SIG-M5 treated with dmso at 0.1 percent for 504 hours (cell line): ENCODE data around the gene PDE2A.

Experiments
- DNase-seq: peaks from one replicate; lab custom pipeline; 2025; ENCODE audit not compliant: unreplicated experiment; lab: John Stamatoyannopoulos, UW

The PDE2A gene

GRCh38 chr11:72704783-72705265 lies 30.6 kb upstream of the PDE2A start:
- no peak for DNase-seq

GRCh38 chr11:72704028-72704782 lies 30.0 kb upstream of the PDE2A start:
- no peak for DNase-seq

GRCh38 chr11:72703267-72704008 lies 29.2 kb upstream of the PDE2A start:
- DNase-seq: no peak

- DNase-seq: no peak
These were observed 28.5 kb upstream of the PDE2A start for GRCh38 chr11:72702577-72703241.

- no peak for DNase-seq
These were observed 27.9 kb upstream of the PDE2A start for GRCh38 chr11:72702096-72702495.

GRCh38 chr11:72701466-72701865 lies 27.2 kb upstream of the PDE2A start:
- no peak for DNase-seq

- no peak for DNase-seq
These were observed 25.9 kb upstream of the PDE2A start for GRCh38 chr11:72700146-72700545.

GRCh38 chr11:72697814-72698213 lies 23.6 kb upstream of the PDE2A start:
- DNase-seq: no peak

- DNase-seq: no peak
These were observed 22.9 kb upstream of the PDE2A start for GRCh38 chr11:72696866-72697700.

- no peak for DNase-seq
These were observed 21.1 kb upstream of the PDE2A start for GRCh38 chr11:72695354-72695753.

GRCh38 chr11:72693271-72693968 lies 19.2 kb upstream of the PDE2A start:
- no peak for DNase-seq

GRCh38 chr11:72692498-72693237 lies 18.4 kb upstream of the PDE2A start:
- no peak for DNase-seq

GRCh38 chr11:72690166-72690565 lies 15.9 kb upstream of the PDE2A start:
- DNase-seq: no peak

- DNase-seq: no peak
These were observed 14.7 kb upstream of the PDE2A start for GRCh38 chr11:72688929-72689328.

GRCh38 chr11:72688486-72688885 lies 14.3 kb upstream of the PDE2A start:
- no peak for DNase-seq

GRCh38 chr11:72687326-72687725 lies 13.1 kb upstream of the PDE2A start:
- DNase-seq: no peak

- DNase-seq: no peak
These were observed 12.5 kb upstream of the PDE2A start for GRCh38 chr11:72686639-72687220.

- DNase-seq: no peak
These were observed 11.6 kb upstream of the PDE2A start for GRCh38 chr11:72685560-72686480.
